Urothelium cell line (cell line): ENCODE measurements around the gene CCL20.
"Not testable (repeated sequence)": the region's sequence is repeated elsewhere in the genome, so short reads cannot be mapped to it uniquely, and the experiment has no call there.

Experiments used
- DNase-seq: peaks from one replicate; pipeline ENCODE4 v3.0.0; 2011; ENCODE audit warnings: low spot score, mixed read lengths
- FAIRE-seq: peaks from 2 replicates; lab custom pipeline; 2011; peaks lifted over from hg19 to GRCh38; lab: Jason Lieb, UNC

Gene CCL20

DNA sequence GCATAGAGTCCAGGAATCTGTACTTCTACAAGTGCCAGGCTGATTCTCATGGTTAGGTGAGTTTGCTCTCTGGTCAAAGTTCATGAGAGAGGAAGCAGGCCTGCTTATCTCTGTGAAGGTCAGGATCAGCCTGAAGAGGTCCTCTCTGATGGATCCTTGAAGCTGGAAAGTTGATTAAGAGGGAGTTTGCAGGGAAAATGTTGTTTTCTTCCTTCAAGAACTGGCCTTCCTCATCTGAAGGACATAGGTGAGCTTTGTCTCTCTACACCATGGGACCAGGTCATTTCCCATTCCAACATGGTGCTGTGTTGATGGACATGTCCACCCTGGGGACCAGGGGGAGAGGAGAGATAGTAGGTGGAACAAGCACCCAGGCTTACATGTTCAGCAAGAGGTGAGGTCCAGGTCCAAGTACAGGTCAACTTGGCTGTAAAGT is 14.9 kb downstream of the CCL20 start:
- FAIRE-seq: no peak

DNA sequence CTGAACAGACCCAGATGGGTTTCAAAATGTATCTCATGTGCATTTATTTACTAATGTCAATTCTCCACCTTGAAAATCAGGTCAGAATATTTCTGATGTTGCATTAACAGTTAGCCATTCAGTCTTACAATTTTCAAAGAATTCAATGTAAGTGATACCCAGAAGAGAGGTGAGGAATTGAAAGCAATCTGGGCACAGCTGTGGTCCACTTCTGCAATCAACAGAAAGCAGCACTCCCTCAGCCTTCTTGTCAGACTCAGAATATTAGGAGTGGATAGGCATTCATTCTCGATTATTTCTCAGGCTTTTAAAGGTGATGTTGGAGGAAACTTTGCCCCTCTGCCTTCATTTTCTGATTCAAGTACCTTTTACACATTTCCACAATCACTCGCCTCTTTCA is 15.7 kb downstream of the CCL20 start:
- DNase-seq (no peak), FAIRE-seq (no peak)

More for the DNA sequence above, 14.9 kb downstream of the CCL20 start:
- no peak for DNase-seq

DNA sequence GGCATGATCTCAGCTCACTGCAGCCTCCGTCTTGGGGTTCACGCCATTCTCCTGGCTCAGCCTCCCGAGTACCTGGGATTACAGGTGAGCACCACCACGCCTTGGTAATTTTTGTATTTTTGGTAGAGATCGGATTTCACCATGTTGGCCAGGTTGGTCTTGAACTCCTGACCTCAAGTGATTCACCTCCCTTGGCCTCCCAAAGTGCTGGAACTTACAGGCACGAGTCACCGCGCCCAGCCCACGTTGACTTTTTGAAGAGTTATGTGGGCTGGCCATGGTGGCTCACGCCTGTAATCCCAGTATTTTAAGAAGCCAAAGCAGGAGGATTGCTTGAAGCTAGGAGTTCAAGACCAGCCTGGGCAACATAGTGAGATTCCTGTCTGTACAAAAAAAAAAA is 20.8 kb downstream of the CCL20 start:
- FAIRE-seq (peak; percentile 13), DNase-seq (no peak)

DNA sequence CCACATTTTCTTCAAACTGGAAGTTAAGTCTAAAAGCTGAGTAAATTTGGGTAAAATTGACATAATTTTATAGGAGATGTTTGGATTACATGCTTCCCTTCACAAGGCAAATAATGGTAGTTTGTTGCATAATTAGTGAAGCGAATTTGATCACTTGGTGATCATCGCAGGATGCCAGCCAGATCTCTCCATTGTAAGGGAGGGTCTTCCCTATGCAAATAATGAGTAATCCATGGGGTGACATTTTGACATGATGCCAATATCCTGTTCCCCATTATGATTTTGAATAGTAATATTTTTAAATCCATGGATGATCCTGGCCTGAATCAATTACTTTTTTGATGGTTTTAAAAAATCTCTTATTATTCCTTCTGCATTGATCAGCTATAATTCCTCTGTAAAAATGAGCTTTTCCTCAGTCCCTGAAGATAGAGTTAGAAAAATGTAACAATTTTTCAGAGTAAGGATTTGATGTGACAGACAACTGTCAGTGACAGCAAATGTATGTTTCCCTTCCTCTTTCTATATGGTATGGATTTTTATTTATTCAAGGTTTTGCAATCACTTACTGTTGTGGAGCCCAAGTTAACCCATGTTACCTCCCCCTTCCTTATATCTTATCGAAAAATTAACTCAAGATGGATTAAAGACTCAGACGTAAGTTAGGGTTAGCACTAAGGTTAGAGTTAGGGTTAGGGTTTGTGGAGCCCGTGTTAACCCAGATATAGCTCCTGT is 21.4 kb downstream of the CCL20 start:
- FAIRE-seq (no peak), DNase-seq (no peak)

DNA sequence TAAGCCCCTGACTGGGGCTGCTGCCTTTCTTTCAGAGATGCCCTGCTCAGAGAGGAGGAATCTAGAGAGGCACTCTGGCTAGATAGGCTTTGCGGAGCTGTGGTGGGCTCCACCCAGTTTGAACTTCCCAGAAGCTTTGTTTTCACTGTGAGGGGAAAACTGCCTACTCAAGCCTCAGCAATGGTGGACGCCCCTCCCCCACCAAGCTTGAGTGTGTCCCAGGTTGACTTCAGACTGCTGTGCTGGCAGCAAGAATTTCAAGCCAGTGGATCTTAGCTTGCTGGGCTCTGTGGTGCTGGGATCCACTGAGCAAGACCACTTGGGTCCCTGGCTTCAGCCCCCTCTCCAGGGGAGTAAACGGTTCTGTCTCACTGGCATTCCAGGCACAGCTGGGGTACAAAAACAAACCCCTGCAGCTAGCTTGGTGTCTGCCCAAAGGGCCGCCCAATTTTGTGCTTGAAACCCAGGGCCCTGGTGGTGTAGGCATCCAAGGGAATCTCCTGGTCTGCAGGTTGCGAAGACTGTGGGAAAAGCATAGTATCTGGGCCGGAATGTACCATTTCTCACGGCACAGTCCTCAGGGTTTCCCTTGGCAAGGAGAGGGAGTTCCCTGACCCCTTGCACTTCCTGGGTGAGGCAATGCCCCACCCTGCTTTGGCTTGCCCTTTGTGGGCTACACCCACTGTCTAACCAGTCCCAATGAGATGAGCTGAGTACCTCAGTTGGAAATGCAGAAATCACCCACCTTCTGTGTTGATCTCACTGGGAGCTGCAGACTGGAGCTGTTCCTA is 25.9 kb downstream of the CCL20 start:
- FAIRE-seq, DNase-seq: not testable (repeated sequence)

DNA sequence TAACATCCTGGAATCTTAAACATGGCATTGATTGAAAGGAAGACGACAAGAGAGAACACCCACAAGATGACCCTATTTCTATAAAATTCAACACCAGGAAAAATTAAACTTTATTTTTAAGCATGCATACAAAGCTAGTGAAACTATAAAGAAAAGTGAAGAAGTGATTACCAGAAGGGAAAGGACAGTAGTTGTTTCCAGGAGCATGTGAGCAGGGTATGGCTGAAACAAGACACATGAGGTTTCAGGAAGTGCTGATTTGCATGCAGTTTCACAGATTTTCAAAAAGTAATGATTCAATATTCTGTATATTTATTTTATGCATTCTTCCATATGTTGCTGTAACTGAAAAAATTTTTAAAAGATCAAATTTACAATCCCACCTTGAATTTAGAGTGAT is 33.2 kb downstream of the CCL20 start:
- no peak for FAIRE-seq

DNA sequence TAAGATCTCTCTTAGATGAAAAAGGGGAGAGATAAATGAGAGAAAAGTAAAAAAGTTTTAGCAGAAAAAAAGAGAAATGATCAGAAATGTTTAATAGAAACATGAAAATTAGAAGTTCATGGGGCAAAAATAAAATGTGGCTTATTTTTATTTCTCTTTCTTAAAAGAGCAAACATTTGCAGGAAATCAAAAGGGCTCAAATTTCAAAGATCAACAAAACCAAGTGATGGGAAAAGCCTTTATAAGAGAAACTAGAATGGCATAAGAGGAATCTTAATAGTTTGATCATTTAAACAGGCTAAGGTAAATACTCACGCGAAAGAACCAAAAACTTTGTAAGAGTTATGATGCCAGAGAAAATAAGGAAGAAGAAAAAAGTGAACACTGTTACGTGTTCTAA is 34.5 kb downstream of the CCL20 start:
- DNase-seq: no peak
- no peak for FAIRE-seq

More for the DNA sequence above, 33.2 kb downstream of the CCL20 start:
- DNase-seq: no peak

DNA sequence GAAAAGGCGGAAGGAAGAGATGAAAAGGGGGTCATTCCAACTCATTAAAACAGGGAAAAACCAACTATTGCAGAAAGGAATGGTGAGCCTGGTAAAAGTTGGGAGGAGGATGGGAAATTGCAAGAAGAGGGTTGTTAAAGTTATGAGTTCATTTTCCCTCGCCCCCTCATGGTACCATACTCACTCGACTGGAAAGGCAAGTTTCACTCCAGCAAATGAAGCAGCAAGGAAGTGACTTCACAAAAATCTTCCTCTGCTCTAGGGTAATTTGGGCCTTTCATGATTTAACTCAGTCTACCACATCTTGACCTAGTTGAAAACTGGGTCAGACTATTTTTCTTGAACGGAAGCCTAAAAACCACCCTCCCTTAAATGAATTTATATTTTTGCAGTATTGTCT is 34.9 kb downstream of the CCL20 start:
- FAIRE-seq: no peak
- DNase-seq: no peak

DNA sequence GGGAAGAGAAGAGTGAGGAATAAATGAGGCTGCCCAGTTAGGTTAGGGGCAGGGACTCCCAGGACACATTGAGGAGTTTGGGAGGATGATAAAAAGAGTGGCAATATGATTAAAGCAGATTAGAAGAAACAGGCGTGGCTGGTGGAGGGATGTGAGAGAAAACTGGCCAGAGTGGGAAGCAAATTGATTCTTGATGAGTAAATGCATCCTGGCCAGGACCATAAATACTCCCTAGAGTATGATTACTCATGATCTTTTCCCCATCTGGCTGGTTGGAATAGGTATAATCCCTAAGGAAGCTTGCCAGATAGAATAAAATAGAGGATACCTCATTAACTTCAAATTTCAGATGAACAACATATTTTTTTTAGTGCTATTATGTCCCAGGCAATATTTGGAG is 36.3 kb downstream of the CCL20 start:
- DNase-seq (peak; percentile 16), FAIRE-seq (no peak)

DNA sequence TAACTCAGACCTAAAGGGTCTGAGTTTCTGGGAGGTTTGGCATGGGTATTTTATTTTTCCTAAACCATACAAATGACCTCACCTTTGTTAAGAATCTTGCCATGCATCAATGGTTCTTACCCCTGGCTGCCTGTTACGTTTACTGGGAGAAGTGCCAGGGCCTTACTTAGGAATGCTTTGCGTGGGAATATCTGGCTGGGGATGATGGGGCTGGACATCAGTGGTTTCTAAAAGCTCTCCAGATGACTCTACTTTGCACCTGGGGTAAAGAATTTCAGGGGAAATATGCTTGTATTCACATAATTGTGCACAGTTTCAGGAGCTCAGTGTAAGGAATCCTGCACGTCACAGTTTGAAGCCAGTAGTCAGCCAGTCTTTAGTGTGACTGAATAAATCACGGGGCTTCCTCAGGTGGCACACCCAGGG is 39.6 kb downstream of the CCL20 start:
- FAIRE-seq (peak; percentile 20), DNase-seq (peak; percentile 86)

DNA sequence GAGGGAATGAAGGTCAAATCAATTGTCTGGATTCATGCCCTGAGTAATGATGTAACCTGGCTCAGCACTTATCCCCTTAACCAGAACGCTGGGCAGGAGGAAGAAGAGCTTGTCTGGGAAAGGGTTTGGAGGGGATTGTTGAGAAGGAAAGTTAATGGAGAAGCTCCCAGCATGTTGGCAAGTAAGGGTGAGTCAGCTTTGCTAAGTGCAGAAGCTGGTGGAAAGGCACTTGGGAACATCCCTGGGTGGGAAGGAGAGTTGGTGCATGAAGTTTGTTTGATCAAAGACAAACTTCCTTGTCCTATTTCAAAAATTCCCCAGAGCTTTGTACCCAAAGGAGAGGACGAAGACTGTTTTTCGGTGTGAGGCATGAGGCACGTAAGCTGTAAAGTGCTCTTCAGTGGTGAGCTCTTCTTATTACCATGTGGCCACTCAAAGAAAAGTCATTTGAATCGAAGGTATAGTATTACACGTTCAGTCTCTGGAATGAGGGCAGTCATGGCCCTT is 40.2 kb downstream of the CCL20 start:
- FAIRE-seq (peak; percentile 30), DNase-seq (peak; percentile 39)

DNA sequence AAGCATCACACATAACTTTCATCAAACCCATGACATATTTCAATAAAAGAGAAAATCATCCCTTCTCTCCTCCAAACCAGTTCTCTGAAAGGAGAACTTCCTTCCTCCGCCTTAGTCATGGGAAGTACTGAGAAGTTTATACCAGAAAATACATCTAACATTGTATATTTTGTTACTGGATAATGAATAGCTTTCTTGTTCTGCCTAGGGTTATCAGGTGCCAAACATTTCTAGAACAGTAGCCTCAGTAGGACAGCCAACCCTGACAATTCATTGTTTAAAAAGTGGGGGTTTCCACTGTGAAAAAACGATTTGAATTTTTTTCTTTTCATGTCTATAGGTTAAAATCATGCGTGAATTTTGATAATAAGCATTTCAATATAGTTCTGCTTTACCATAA is 41.8 kb downstream of the CCL20 start:
- FAIRE-seq: no peak
- no peak for DNase-seq

DNA sequence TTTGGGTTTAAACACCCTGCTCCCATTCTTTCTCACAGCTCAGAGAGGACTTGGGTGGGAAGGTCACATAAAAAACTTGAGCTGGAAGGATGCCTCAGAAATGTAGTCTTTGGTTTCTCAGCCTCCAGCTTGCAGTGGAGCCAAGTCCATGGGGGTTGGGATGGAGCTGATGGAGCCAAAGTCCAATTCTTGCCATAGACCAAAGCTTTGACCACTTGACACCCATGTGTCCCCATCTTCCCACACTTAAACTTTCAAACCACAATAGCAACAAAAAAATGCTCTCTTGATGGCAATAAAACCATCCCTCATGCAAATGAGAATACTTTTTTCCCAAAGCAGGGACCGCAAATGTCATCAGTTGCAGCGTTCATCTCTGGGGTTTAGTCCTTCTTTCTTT is 43.1 kb downstream of the CCL20 start:
- no peak for DNase-seq
- FAIRE-seq: no peak

DNA sequence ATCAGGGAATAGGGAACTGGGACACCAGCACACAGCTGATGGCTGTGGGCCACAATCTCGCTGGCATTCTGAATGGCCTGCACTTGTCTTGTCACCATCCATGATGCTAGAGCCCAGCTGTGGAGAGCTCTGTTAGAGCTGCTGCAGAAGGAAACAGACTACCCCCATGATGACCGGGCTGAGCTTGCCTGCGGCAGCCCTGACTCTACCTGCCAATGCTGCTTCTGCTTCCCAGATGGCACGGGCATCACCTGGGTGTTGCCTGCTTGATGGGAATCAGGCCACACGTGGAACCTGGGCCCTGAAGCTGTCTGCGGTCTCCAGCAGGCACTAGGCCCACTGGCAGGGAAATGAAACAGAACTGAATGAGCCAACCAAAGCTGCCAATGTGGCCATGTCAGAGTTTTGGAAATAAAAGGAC is 46.6 kb downstream of the CCL20 start:
- FAIRE-seq (no peak), DNase-seq (no peak)

DNA sequence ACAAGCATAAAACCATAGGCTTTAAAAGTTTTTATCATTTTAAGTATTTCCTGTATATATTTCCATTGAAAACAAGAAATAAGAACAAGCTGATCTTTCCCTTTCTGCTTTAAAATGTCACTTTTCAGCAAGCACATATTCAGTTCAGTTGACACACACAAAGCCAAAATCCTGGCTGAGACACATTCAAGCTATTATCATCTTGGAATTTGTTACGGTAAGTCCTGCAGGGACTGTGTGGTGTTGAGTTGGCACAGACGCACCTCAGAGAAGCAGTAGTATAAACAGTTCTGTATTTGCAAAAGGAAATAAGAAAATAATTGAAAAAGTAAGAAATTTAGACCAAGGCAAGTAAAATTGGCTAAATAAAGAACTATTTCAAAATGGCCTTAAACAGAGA is 47.4 kb downstream of the CCL20 start:
- FAIRE-seq (no peak), DNase-seq (no peak)

DNA sequence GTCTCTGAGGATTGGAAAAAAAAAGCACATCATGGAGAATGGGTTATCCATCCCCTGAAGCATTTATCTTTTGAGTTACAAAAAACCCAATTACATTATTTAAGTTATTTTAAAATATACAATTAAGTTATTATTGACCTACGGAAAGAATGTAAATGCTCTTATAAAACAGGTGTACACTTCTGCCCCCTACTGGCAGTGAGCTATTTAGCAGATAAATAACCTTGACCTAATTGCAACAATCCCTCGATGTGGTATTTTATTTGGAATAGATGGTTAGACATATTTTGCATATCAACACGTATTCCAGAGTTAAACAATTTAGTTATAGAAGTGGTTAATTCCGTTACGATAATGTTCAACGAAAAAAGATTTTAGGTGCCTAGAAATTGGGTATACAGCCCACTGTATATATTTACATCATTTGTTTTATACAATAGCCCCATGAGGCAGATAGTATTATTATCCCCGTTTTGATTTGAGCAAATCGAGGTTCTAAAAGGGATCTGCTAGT is 48.6 kb downstream of the CCL20 start:
- FAIRE-seq (no peak), DNase-seq (no peak)

DNA sequence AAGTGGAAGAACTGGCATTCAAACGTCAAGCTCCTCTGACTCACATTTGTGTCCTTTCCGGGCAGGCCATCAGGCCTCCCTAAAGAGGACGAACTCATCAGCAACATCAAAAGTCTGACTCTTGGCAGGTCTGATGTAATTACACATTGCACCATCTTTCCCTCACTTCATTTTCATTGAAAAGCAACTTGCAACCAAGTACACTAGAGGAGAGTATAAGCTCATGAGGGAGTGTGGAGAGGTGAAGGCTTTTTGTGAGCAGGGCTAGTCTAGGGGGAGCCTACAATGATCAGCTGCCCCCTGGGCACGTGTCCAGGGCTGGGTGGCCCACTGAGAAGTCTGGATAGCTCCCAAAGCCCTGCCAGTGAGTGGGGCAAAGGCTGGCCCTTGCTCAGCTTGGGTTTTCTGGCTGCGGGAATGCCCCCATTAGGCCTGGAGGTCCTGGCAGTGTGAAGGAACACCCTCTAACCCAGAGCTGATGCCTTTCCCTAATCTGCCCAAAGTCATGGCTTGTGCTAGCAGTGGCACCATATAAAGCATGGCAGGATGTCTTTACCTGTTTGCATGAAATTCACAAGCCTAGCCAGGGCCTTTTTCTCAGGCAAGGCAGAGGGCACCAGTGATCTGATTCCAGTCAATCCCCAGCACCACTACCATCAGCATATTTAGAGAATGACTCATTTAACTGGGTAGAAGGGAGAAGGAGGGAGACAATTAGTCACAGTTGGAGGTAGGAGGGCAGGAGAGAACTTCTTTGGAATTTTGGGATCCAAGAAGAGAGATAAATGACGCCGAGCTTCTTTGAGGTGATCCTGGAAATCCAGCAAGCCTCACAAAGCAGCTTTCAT is 49.3 kb downstream of the CCL20 start:
- DNase-seq: peak; percentile 89
- peak; percentile 81 for FAIRE-seq

DNA sequence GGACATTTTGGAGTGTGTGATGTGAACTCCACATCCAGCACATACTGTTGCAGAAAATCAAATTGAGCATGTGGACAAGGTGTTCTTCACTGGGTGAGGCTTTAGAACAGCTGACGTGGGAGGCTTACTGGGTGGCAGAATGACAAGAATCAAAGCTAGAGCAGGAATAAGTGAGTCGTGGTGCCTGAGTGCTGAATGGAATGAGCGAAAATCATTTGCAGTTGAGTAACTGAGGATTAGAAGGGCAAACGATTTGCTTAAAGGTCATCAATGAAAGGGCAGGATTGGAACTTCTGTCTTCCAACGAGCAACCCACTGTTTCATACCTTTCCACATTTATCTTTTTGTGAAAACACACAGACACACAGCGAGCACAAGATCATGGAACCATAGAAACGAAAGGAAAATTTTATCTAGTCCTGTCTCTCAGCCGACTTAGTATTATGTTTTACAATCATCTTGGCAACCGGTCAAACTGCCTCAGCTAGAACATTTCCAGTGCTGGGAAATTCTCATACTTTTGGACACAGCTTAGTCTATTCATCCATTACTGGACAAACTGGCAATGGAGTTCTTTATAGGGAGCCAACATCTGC is 50.6 kb downstream of the CCL20 start:
- no peak for DNase-seq
- FAIRE-seq: no peak

DNA sequence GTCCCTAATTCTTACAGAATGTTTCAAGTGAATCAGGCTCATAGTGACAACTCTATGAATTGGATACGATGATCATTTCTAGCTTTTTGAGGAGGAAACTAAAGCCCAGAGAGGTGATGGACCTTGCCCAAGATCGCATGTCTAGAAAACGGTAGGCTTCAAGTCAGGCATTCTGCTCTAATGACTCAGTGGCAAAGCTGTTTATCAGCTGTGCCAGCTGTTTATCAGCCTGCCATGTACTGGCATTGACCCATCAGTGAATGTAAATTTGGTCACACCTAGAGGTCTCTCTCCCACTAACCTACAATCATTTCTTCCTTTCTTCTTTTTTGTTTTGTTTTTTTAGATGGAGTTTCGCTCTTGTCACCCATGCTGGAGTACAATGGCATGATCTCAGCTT is 51.6 kb downstream of the CCL20 start:
- DNase-seq (no peak), FAIRE-seq (no peak)
